Endothelial cell of umbilical vein (primary cell): ENCODE results near the gene SUPT16H. TPM values are rescaled to one million over a fixed set of nuclear protein-coding genes. Genes with fewer than 3 reads are reported as not detected.

Experiments used
- BruUV-seq: library from RNA; stranded (reverse); fragments of 400-500 nt; replicated peaks from 2 replicates; lab custom pipeline; 2021; lab: Mats Ljungman, UMichigan
- CTCF ChIA-PET: fragments of 300-600, 350-600 bp; sonication (Branson Sonifier 250); formaldehyde crosslinking; loops from one replicate; lab custom pipeline; 2021; ENCODE audit warnings: antibody characterized with exemption, inconsistent platforms; lab: Charles Lee
- POLR2A ChIA-PET: fragments of 300-600, 350-600 bp; sonication (Branson Sonifier 250); formaldehyde crosslinking; loops from one replicate; lab custom pipeline; 2021; ENCODE audit warnings: antibody characterized with exemption, inconsistent platforms; lab: Charles Lee
- DNase-seq: peaks from one replicate; pipeline ENCODE4 v3.0.0-alpha.2; 2011; ENCODE audit warnings: low read depth, low spot score
- FAIRE-seq: peaks from 2 replicates; lab custom pipeline; 2011; peaks lifted over from hg19 to GRCh38; lab: Jason Lieb, UNC
- H2AFZ ChIP-seq: 2 replicates; pipeline ENCODE4 v1.6.0; 2012; ENCODE audit warnings: low read depth, low read length, control low read depth, inconsistent platforms
- H3K27ac ChIP-seq: 2 replicates; pipeline ENCODE4 v1.5.1; 2011; ENCODE audit warnings: low read depth, mild to moderate bottlenecking, control low read depth, low read length, moderate library complexity; ENCODE audit not compliant: insufficient read depth
- H3K27me3 ChIP-seq, 2 experiments: 2 replicates each; pipeline versions ENCODE4 v1.6.0 to v1.6.1; 2011; ENCODE audit warnings: low read length in 2 of 2, mixed read lengths in 1 of 2; ENCODE audit not compliant: control insufficient read depth in 2 of 2, insufficient read depth in 2 of 2
- H3K36me3 ChIP-seq, 2 experiments: 2 replicates in 1 of 2; 3 replicates in 1 of 2; pipeline ENCODE4 v1.5.1; 2011; ENCODE audit warnings: low read length in 2 of 2, mild to moderate bottlenecking in 1 of 2, moderate library complexity in 1 of 2; ENCODE audit not compliant: control insufficient read depth in 2 of 2, insufficient read depth in 2 of 2; ENCODE audit errors: extremely low read depth in 1 of 2
- H3K4me1 ChIP-seq: 3 replicates; pipeline ENCODE4 v1.5.1; 2011; ENCODE audit warnings: mild to moderate bottlenecking, low read length; ENCODE audit not compliant: control insufficient read depth, insufficient read depth; ENCODE audit errors: extremely low read depth
- H3K4me2 ChIP-seq: 2 replicates; pipeline ENCODE4 v1.6.1; 2011; ENCODE audit warnings: low read length, control low read depth, mixed read lengths; ENCODE audit not compliant: insufficient read depth
- H3K4me3 ChIP-seq, 3 experiments: fragments of 200-600 bp in 1 of 3; sonication (generic), shearing (Covaris generic) in 1 of 3; replicated peaks in 1 of 3; 2 replicates each; pipeline ENCODE4 v1.5.1; 2011 to 2016; ENCODE audit warnings: control low read depth in 3 of 3, low read length in 3 of 3, mild to moderate bottlenecking in 2 of 3, inconsistent platforms in 1 of 3, low read depth in 1 of 3, moderate library complexity in 1 of 3; ENCODE audit not compliant: insufficient read depth in 1 of 3
- H3K79me2 ChIP-seq: 2 replicates; pipeline ENCODE4 v1.6.0; 2012; ENCODE audit warnings: low read length, inconsistent platforms; ENCODE audit not compliant: control insufficient read depth, insufficient read depth
- H3K9ac ChIP-seq: replicated peaks from 2 replicates; pipeline ENCODE3; 2011; ENCODE audit warnings: low read length, control low read depth; ENCODE audit not compliant: insufficient read depth; ENCODE audit errors: extremely low read depth
- H3K9me1 ChIP-seq: replicated peaks from 3 replicates; pipeline ENCODE4 v1.6.0; 2011; ENCODE audit warnings: mild to moderate bottlenecking, low read length; ENCODE audit not compliant: control insufficient read depth, insufficient read depth; ENCODE audit errors: extremely low read depth
- H3K9me3 ChIP-seq: replicated peaks from 2 replicates; pipeline ENCODE4 v1.5.1; 2012; ENCODE audit warnings: low read length, inconsistent platforms; ENCODE audit not compliant: control insufficient read depth, insufficient read depth
- H4K20me1 ChIP-seq: replicated peaks from 2 replicates; pipeline ENCODE3; 2011; ENCODE audit warnings: mild to moderate bottlenecking, low read length; ENCODE audit not compliant: control insufficient read depth, insufficient read depth; ENCODE audit errors: extremely low read depth
- CTCF ChIP-seq, 2 donors: IDR thresholded peaks; 1 replicate in 1 of 2; 2 replicates in 1 of 2; pipeline ENCODE4 v1.5.1; 2011; ENCODE audit warnings: low read length in 2 of 2, mild to moderate bottlenecking in 2 of 2, moderate library complexity in 2 of 2, control low read depth in 1 of 2, inconsistent platforms in 1 of 2, low read depth in 1 of 2; ENCODE audit not compliant: insufficient read depth in 1 of 2; ENCODE audit errors: extremely low read depth in 1 of 2
- GATA2 ChIP-seq: IDR thresholded peaks from 2 replicates; pipeline ENCODE4 v1.7.0; 2011; ENCODE audit warnings: low read depth, mild to moderate bottlenecking, moderate library complexity, mixed read lengths, low read length; ENCODE audit not compliant: insufficient read length, insufficient read depth
- JUN ChIP-seq: IDR thresholded peaks from 2 replicates; pipeline ENCODE4 v1.6.1; 2011; ENCODE audit warnings: borderline replicate concordance, low read depth; ENCODE audit not compliant: insufficient read length, insufficient read depth
- MAX ChIP-seq: IDR thresholded peaks from 2 replicates; pipeline ENCODE4 v1.6.1; 2011; ENCODE audit not compliant: insufficient read depth, insufficient read length
- MYC ChIP-seq: IDR thresholded peaks from one replicate; pipeline ENCODE4 v1.6.1; 2011; ENCODE audit warnings: mild to moderate bottlenecking, low read depth, low read length
- POLR2A ChIP-seq: IDR thresholded peaks from 2 replicates; pipeline ENCODE4 v1.6.1; 2012; ENCODE audit warnings: low read depth, mild to moderate bottlenecking, control low read depth, low read length
- POLR2AphosphoS5 ChIP-seq: IDR thresholded peaks from 2 replicates; pipeline ENCODE4 v1.6.1; 2012; ENCODE audit warnings: low read depth, mild to moderate bottlenecking, control low read depth, low read length, moderate library complexity; ENCODE audit not compliant: insufficient read depth
- dilution Hi-C: fragments of 300-500 bp; cut with MboI; formaldehyde crosslinking; loops from one replicate; pipeline ENCODE4 v1.15.0; 2019; ENCODE audit warnings: low sequenced_read_pairs; ENCODE audit not compliant: extremely low pct_ligation_motif_present
- intact Hi-C: fragments of 100-400 bp; cut with micrococcal nuclease; formaldehyde crosslinking; loops from one replicate; pipeline ENCODE4 v1.10.0; 2022
- polyA plus RNA-seq, 4 experiments: library from polyadenylated mRNA; depleted of rRNA in 3 of 4; stranded (reverse) in 3 of 4; unstranded in 1 of 4; fragments of >200 nt; gene quantifications; 2 replicates each; pipeline versions ENCODE4 v1.2.1 to v1.2.3, GENCODE V29; 2011 to 2012; ENCODE audit warnings: missing spikeins in 1 of 4
- total RNA-seq: library from RNA; stranded (reverse); gene quantifications from 2 replicates; pipeline ENCODE4 v1.2.3, GENCODE V29; 2021

Gene SUPT16H
- total and polyA plus RNA-seq, 2 donors (not counting 3 experiments of a cell fraction or from before 2014, with no cell fraction given): 53.1 to 100 TPM

GRCh38 chr14:21309956-21310355 lies 73.9 kb downstream of the SUPT16H start:
- no peaks in the 10 kb centered on the region for H3K4me1 ChIP-seq
- no peak for DNase-seq
- no peak for FAIRE-seq
- no peak overlapping the region for H2AFZ ChIP-seq
- ChIA-PET CTCF (no interaction called here), POLR2A (no interaction called here)
- no peaks in the 10 kb centered on the region for H4K20me1 ChIP-seq
- no peak overlapping the region for H3K4me3 ChIP-seq
- no peak overlapping the region for H3K9ac ChIP-seq
- no peaks in the 10 kb centered on the region for H3K79me2 ChIP-seq
- no peaks in the 10 kb centered on the region for H3K36me3 ChIP-seq
- dilution Hi-C loops (no loop called here), intact Hi-C loops (no loop called here)
- no peaks in the 10 kb centered on the region for H3K9me1 ChIP-seq
- no peak overlapping the region for H3K4me2 ChIP-seq
- TF ChIP-seq MAX (no peak), POLR2AphosphoS5 (no peak), POLR2A (no peak), MYC (no peak), GATA2 (no peak), CTCF (IDR thresholded peaks at IDR 0.05; ENCODE audit: extremely low read depth in 1 of 2, insufficient read depth in 1 of 2, low read depth in 1 of 2, low read length in 2 of 2) (no peak), JUN (no peak)
- no peak overlapping the region for H3K27ac ChIP-seq
- no TSS peak for BruUV-seq
- H3K27me3 ChIP-seq: peaks cover 6% of the 10 kb centered on the region in 2 experiments
- no peaks in the 10 kb centered on the region for H3K9me3 ChIP-seq
